HepG2 (cell line): ENCODE data around the gene HPCAL1. TPM values are rescaled to one million over a fixed set of nuclear protein-coding genes. Genes with fewer than 3 reads are reported as not detected.

Experiments used
- CEBPB ChIP-seq: IDR thresholded peaks from 2 replicates; pipeline ENCODE4 v1.6.1; 2011; ENCODE audit warnings: low read depth, low read length, improper control_type of control experiment, borderline replicate concordance
- GABPA ChIP-seq, 2 experiments: IDR thresholded peaks; 2 replicates each; pipeline ENCODE4 v1.6.1; 2011 to 2016; ENCODE audit warnings: low read depth in 2 of 2, low read length in 1 of 2, missing biosample characterization in 1 of 2, missing genetic modification characterization in 1 of 2
- GABPB1 ChIP-seq: IDR thresholded peaks from 2 replicates; pipeline ENCODE4 v1.6.1; 2016; ENCODE audit warnings: mild to moderate bottlenecking, missing genetic modification reagents, moderate library complexity, missing compliant biosample characterization
- HES4 ChIP-seq: sonication (generic); formaldehyde crosslinking; IDR thresholded peaks from 2 replicates; pipeline ENCODE4 v1.9.0; 2021; ENCODE audit warnings: mild to moderate bottlenecking, missing genetic modification reagents, borderline replicate concordance
- HNF1B ChIP-seq: sonication (generic); formaldehyde crosslinking; IDR thresholded peaks from 2 replicates; pipeline ENCODE4 v1.5.1; 2020; ENCODE audit warnings: mild to moderate bottlenecking, moderate library complexity, missing genetic modification reagents
- KAT8 ChIP-seq: IDR thresholded peaks from 2 replicates; pipeline ENCODE4 v1.6.1; 2016; ENCODE audit warnings: missing genetic modification reagents, missing compliant biosample characterization
- MED1 ChIP-seq: sonication (generic); formaldehyde crosslinking; IDR thresholded peaks from 2 replicates; pipeline ENCODE4 v1.4.0; 2020; ENCODE audit warnings: missing genetic modification reagents
- MIER3 ChIP-seq: IDR thresholded peaks from 2 replicates; pipeline ENCODE4 v1.6.1; 2016; ENCODE audit warnings: missing compliant biosample characterization, borderline replicate concordance
- NPAS2 ChIP-seq: sonication (generic); formaldehyde crosslinking; IDR thresholded peaks from 2 replicates; pipeline ENCODE4 v1.8.0; 2022; ENCODE audit warnings: mild to moderate bottlenecking, missing genetic modification reagents, borderline replicate concordance
- POGZ ChIP-seq: sonication (generic); formaldehyde crosslinking; IDR thresholded peaks from 2 replicates; pipeline ENCODE4 v1.4.0; 2020; ENCODE audit warnings: mild to moderate bottlenecking, missing genetic modification reagents
- POLR2G ChIP-seq: fragments of 200-400 bp; formaldehyde crosslinking; IDR thresholded peaks from 2 replicates; pipeline ENCODE4 v1.6.1; 2018; ENCODE audit warnings: mild to moderate bottlenecking, low read depth, low read length, moderate library complexity
- PRDM10 ChIP-seq: sonication (generic); formaldehyde crosslinking; IDR thresholded peaks from 2 replicates; pipeline ENCODE4 v1.4.0; 2020; ENCODE audit warnings: low read depth, missing genetic modification reagents
- RARA ChIP-seq: IDR thresholded peaks from 2 replicates; pipeline ENCODE4 v1.6.1; 2016; ENCODE audit warnings: missing genetic modification reagents, missing compliant biosample characterization
- SOX5 ChIP-seq: IDR thresholded peaks from 2 replicates; pipeline ENCODE4 v1.6.1; 2016; ENCODE audit warnings: borderline replicate concordance
- ZFX ChIP-seq: sonication (generic); formaldehyde crosslinking; IDR thresholded peaks from 2 replicates; pipeline ENCODE4 v1.4.0; 2020; ENCODE audit warnings: mild to moderate bottlenecking, low read depth, missing genetic modification reagents, moderate library complexity
- ZNF235 ChIP-seq: sonication (generic); formaldehyde crosslinking; IDR thresholded peaks from 2 replicates; pipeline ENCODE4 v1.8.1; 2023; ENCODE audit warnings: mild to moderate bottlenecking, missing genetic modification reagents, borderline replicate concordance
- ZNF274 ChIP-seq: sonication (generic); formaldehyde crosslinking; IDR thresholded peaks from 2 replicates; pipeline ENCODE4 v1.5.1; 2020; ENCODE audit warnings: mild to moderate bottlenecking, missing genetic modification reagents
- ZNF350 ChIP-seq: sonication (generic); formaldehyde crosslinking; IDR thresholded peaks from 2 replicates; pipeline ENCODE4 v1.4.0; 2020; ENCODE audit warnings: mild to moderate bottlenecking, low read depth, missing genetic modification reagents, borderline replicate concordance
- ZNF609 ChIP-seq: sonication (generic); formaldehyde crosslinking; IDR thresholded peaks from 2 replicates; pipeline ENCODE4 v1.4.0; 2020; ENCODE audit warnings: mild to moderate bottlenecking, missing genetic modification reagents, borderline replicate concordance
- ZNF740 ChIP-seq: sonication (generic); formaldehyde crosslinking; IDR thresholded peaks from 2 replicates; pipeline ENCODE4 v1.4.0; 2020; ENCODE audit warnings: missing genetic modification reagents
- polyA plus RNA-seq, 8 experiments: library from polyadenylated mRNA; depleted of rRNA in 3 of 8; stranded (reverse) in 7 of 8; unstranded in 1 of 8; fragments of >200 nt; fragmentation: Illumina TruSeq in 4 of 8; extraction: Trizol in 4 of 8; gene quantifications; 2 replicates each; pipeline versions ENCODE4 v1.2.1 to v1.2.3, GENCODE V29; 2011 to 2016; ENCODE audit warnings: low read depth in 4 of 8, missing spikeins in 1 of 8, mixed read lengths in 1 of 8; ENCODE audit not compliant: insufficient read depth in 1 of 8
- total RNA-seq, 5 experiments: library from RNA; depleted of rRNA; stranded (reverse); fragments of >200 nt; fragmentation: Illumina TruSeq; extraction: Trizol; gene quantifications; 2 replicates each; pipeline ENCODE4 v1.2.3, GENCODE V29; 2016; ENCODE audit warnings: low read depth in 1 of 5

The HPCAL1 gene
- total and polyA plus RNA-seq, 2 of the 13 experiments (the other 11 are each of a cell fraction or from before 2014, with no cell fraction given) = 29.5 to 29.9 TPM

- peak; percentile 75 for TF ChIP-seq HNF1B (CRISPR knock-in tag)
- no peak for TF ChIP-seq POLR2G
- no peak for TF ChIP-seq NPAS2 (CRISPR knock-in tag)
- peak; percentile 65 for TF ChIP-seq ZFX (CRISPR knock-in tag)
- TF ChIP-seq KAT8 = peak; percentile 58
- no peak for TF ChIP-seq GABPA (IDR thresholded peaks at IDR 0.05; ENCODE audit: low read depth, low read length)
- TF ChIP-seq GABPA (CRISPR knock-in tag; IDR thresholded peaks at IDR 0.05; ENCODE audit: low read depth) = peak; percentile 68
- TF ChIP-seq ZNF235 (CRISPR knock-in tag) = no peak
- TF ChIP-seq RARA (CRISPR knock-in tag) = peak; percentile 78
- no peak; the same call in 1 of the 2 replicates for TF ChIP-seq POGZ (CRISPR knock-in tag)
- no peak for TF ChIP-seq ZNF740
- peak; percentile 55; the same call in 1 of the 2 replicates for TF ChIP-seq MED1 (CRISPR knock-in tag)
- TF ChIP-seq PRDM10 (CRISPR knock-in tag) = peak; percentile 32; the same call in 1 of the 2 replicates
- TF ChIP-seq MIER3 (CRISPR knock-in tag) = 0 out of 2 replicates have a peak, but pooled peaks have one; percentile 41
- no peak for TF ChIP-seq HES4 (CRISPR knock-in tag)
- TF ChIP-seq ZNF350 (CRISPR knock-in tag) = peak; percentile 56; the same call in 1 of the 2 replicates
- TF ChIP-seq ZNF609 (CRISPR knock-in tag) = no peak
- TF ChIP-seq GABPB1 (CRISPR knock-in tag) = peak; percentile 48
- no peak for TF ChIP-seq ZNF274 (CRISPR knock-in tag)
- TF ChIP-seq SOX5 (CRISPR knock-in tag) = peak; percentile 62; the same call in 1 of the 2 replicates
- peak; percentile 69; the same call in 1 of the 2 replicates for TF ChIP-seq CEBPB
Observed at GRCh38 chr2:10452312-10452711, 149.6 kb downstream of the HPCAL1 start (continued).
